ENCODE results near the gene ANKRD31.
"Not testable (repeated sequence)": the region's sequence is repeated elsewhere in the genome, so short reads cannot be mapped to it uniquely, and the experiment has no call there.

Gene ANKRD31

GRCh38 chr5:75152860-75153259 is 83.8 kb downstream of the ANKRD31 start:
- Histone ChIP-seq H3K4me1 (ENCODE audit: control insufficient read depth, insufficient read depth, low read length) (peaks cover 4% of the 10 kb centered on the region; the same call in 1 of the 2 replicates), H3K27ac (ENCODE audit: low read depth, low read length) (no peak overlapping the region), H3K9ac (ENCODE audit: low read depth, low read length) (no peak overlapping the region)

GRCh38 chr5:75148051-75148450 is 88.6 kb downstream of the ANKRD31 start:
- H3K27ac ChIP-seq (ENCODE audit: low read depth, low read length) = no peak overlapping the region
- H3K27me3 ChIP-seq (ENCODE audit: control insufficient read depth, insufficient read depth, low read length) = no peaks in the 10 kb centered on the region
- H3K36me3 ChIP-seq (ENCODE audit: control insufficient read depth, insufficient read depth, low read length) = no peaks in the 10 kb centered on the region
- H3K9ac ChIP-seq (ENCODE audit: low read depth, low read length) = no peak overlapping the region
- H3K4me3 ChIP-seq (ENCODE audit: low read depth, low read length) = no peak overlapping the region
- peaks cover 9% of the 10 kb centered on the region for H3K4me1 ChIP-seq (ENCODE audit: control insufficient read depth, insufficient read depth, low read length)
- H3K9me3 ChIP-seq (ENCODE audit: control insufficient read depth, insufficient read depth, low read length) = no peaks in the 10 kb centered on the region

More at GRCh38 chr5:75152860-75153259, 83.8 kb downstream of the ANKRD31 start:
- H3K36me3 ChIP-seq (ENCODE audit: control insufficient read depth, insufficient read depth, low read length) = no peaks in the 10 kb centered on the region
- no peaks in the 10 kb centered on the region for H3K27me3 ChIP-seq (ENCODE audit: control insufficient read depth, insufficient read depth, low read length)
- no peaks in the 10 kb centered on the region for H3K9me3 ChIP-seq (ENCODE audit: control insufficient read depth, insufficient read depth, low read length)
- no peak overlapping the region for H3K4me3 ChIP-seq (ENCODE audit: low read depth, low read length)

GRCh38 chr5:75142566-75143136 is 94.0 kb downstream of the ANKRD31 start:
- no peaks in the 10 kb centered on the region for H3K27me3 ChIP-seq (ENCODE audit: control insufficient read depth, insufficient read depth, low read length)
- peaks cover 22% of the 10 kb centered on the region for H3K4me1 ChIP-seq (ENCODE audit: control insufficient read depth, insufficient read depth, low read length)
- H3K9ac ChIP-seq (ENCODE audit: low read depth, low read length) = no peak overlapping the region
- H3K27ac ChIP-seq (ENCODE audit: low read depth, low read length) = peak overlapping the region; percentile 44
- no peaks in the 10 kb centered on the region for H3K9me3 ChIP-seq (ENCODE audit: control insufficient read depth, insufficient read depth, low read length)
- H3K36me3 ChIP-seq (ENCODE audit: control insufficient read depth, insufficient read depth, low read length) = no peaks in the 10 kb centered on the region
- no peak overlapping the region for H3K4me3 ChIP-seq (ENCODE audit: low read depth, low read length)

- Histone ChIP-seq H3K27me3 (ENCODE audit: control insufficient read depth, insufficient read depth, low read length) (no peaks in the 10 kb centered on the region), H3K27ac (ENCODE audit: low read depth, low read length) (no peak overlapping the region), H3K36me3 (ENCODE audit: control insufficient read depth, insufficient read depth, low read length) (no peaks in the 10 kb centered on the region), H3K9ac (ENCODE audit: low read depth, low read length) (no peak overlapping the region), H3K4me1 (ENCODE audit: control insufficient read depth, insufficient read depth, low read length) (peaks cover 22% of the 10 kb centered on the region), H3K4me3 (ENCODE audit: low read depth, low read length) (no peak overlapping the region), H3K9me3 (ENCODE audit: control insufficient read depth, insufficient read depth, low read length) (no peaks in the 10 kb centered on the region)
Measured at GRCh38 chr5:75140277-75140676, 96.4 kb downstream of the ANKRD31 start.

- Histone ChIP-seq H3K9ac (ENCODE audit: low read depth, low read length) (no peak overlapping the region), H3K9me3 (ENCODE audit: control insufficient read depth, insufficient read depth, low read length) (no peaks in the 10 kb centered on the region), H3K27ac (ENCODE audit: low read depth, low read length) (no peak overlapping the region), H3K27me3 (ENCODE audit: control insufficient read depth, insufficient read depth, low read length) (no peaks in the 10 kb centered on the region), H3K36me3 (ENCODE audit: control insufficient read depth, insufficient read depth, low read length) (no peaks in the 10 kb centered on the region), H3K4me1 (ENCODE audit: control insufficient read depth, insufficient read depth, low read length) (peaks cover 22% of the 10 kb centered on the region), H3K4me3 (ENCODE audit: low read depth, low read length) (no peak overlapping the region)
Measured at GRCh38 chr5:75138689-75139088, 98.0 kb downstream of the ANKRD31 start.

GRCh38 chr5:75130818-75131349 is 105.8 kb downstream of the ANKRD31 start:
- Histone ChIP-seq H3K9ac (ENCODE audit: low read depth, low read length) (no peak overlapping the region), H3K9me3 (ENCODE audit: control insufficient read depth, insufficient read depth, low read length) (peaks cover 20% of the 10 kb centered on the region), H3K4me1 (ENCODE audit: control insufficient read depth, insufficient read depth, low read length) (no peaks in the 10 kb centered on the region)

GRCh38 chr5:75116856-75117255 is 119.8 kb downstream of the ANKRD31 start:
- H3K27ac ChIP-seq (ENCODE audit: low read depth, low read length) = no peak overlapping the region

More at GRCh38 chr5:75130818-75131349, 105.8 kb downstream of the ANKRD31 start:
- Histone ChIP-seq H3K27ac (ENCODE audit: low read depth, low read length) (no peak overlapping the region), H3K4me3 (ENCODE audit: low read depth, low read length) (no peak overlapping the region), H3K27me3 (ENCODE audit: control insufficient read depth, insufficient read depth, low read length) (no peaks in the 10 kb centered on the region), H3K36me3 (ENCODE audit: control insufficient read depth, insufficient read depth, low read length) (no peaks in the 10 kb centered on the region)

GRCh38 chr5:75114311-75114710 is 122.4 kb downstream of the ANKRD31 start:
- not testable (repeated sequence) for H3K9me3 ChIP-seq (ENCODE audit: control insufficient read depth, insufficient read depth, low read length); H3K4me1 ChIP-seq (ENCODE audit: control insufficient read depth, insufficient read depth, low read length); H3K27me3 ChIP-seq (ENCODE audit: control insufficient read depth, insufficient read depth, low read length); H3K4me3 ChIP-seq (ENCODE audit: low read depth, low read length); H3K9ac ChIP-seq (ENCODE audit: low read depth, low read length); H3K27ac ChIP-seq (ENCODE audit: low read depth, low read length); H3K36me3 ChIP-seq (ENCODE audit: control insufficient read depth, insufficient read depth, low read length)

More at GRCh38 chr5:75116856-75117255, 119.8 kb downstream of the ANKRD31 start:
- no peak overlapping the region for H3K4me3 ChIP-seq (ENCODE audit: low read depth, low read length)
- H3K4me1 ChIP-seq (ENCODE audit: control insufficient read depth, insufficient read depth, low read length) = no peaks in the 10 kb centered on the region
- H3K27me3 ChIP-seq (ENCODE audit: control insufficient read depth, insufficient read depth, low read length) = no peaks in the 10 kb centered on the region
- H3K9me3 ChIP-seq (ENCODE audit: control insufficient read depth, insufficient read depth, low read length) = no peaks in the 10 kb centered on the region
- H3K9ac ChIP-seq (ENCODE audit: low read depth, low read length) = no peak overlapping the region
- H3K36me3 ChIP-seq (ENCODE audit: control insufficient read depth, insufficient read depth, low read length) = no peaks in the 10 kb centered on the region

- Histone ChIP-seq H3K9me3 (ENCODE audit: control insufficient read depth, insufficient read depth, low read length) (no peaks in the 10 kb centered on the region), H3K36me3 (ENCODE audit: control insufficient read depth, insufficient read depth, low read length) (no peaks in the 10 kb centered on the region), H3K27me3 (ENCODE audit: control insufficient read depth, insufficient read depth, low read length) (no peaks in the 10 kb centered on the region), H3K9ac (ENCODE audit: low read depth, low read length) (no peak overlapping the region), H3K4me3 (ENCODE audit: low read depth, low read length) (no peak overlapping the region), H3K4me1 (ENCODE audit: control insufficient read depth, insufficient read depth, low read length) (no peaks in the 10 kb centered on the region; the same call in 1 of the 2 replicates), H3K27ac (ENCODE audit: low read depth, low read length) (no peak overlapping the region)
Measured at GRCh38 chr5:75113354-75114113, 123.1 kb downstream of the ANKRD31 start.

- no peaks in the 10 kb centered on the region for H3K36me3 ChIP-seq (ENCODE audit: control insufficient read depth, insufficient read depth, low read length)
- H3K27ac ChIP-seq (ENCODE audit: low read depth, low read length) = no peak overlapping the region
- no peaks in the 10 kb centered on the region for H3K9me3 ChIP-seq (ENCODE audit: control insufficient read depth, insufficient read depth, low read length)
- no peaks in the 10 kb centered on the region for H3K27me3 ChIP-seq (ENCODE audit: control insufficient read depth, insufficient read depth, low read length)
- H3K4me3 ChIP-seq (ENCODE audit: low read depth, low read length) = no peak overlapping the region
- no peak overlapping the region for H3K9ac ChIP-seq (ENCODE audit: low read depth, low read length)
- H3K4me1 ChIP-seq (ENCODE audit: control insufficient read depth, insufficient read depth, low read length) = no peaks in the 10 kb centered on the region; the same call in 1 of the 2 replicates
Measured at GRCh38 chr5:75108931-75109596, 127.6 kb downstream of the ANKRD31 start.

GRCh38 chr5:75108515-75108914 is 128.2 kb downstream of the ANKRD31 start:
- Histone ChIP-seq H3K36me3 (ENCODE audit: control insufficient read depth, insufficient read depth, low read length) (no peaks in the 10 kb centered on the region), H3K4me3 (ENCODE audit: low read depth, low read length) (no peak overlapping the region), H3K27me3 (ENCODE audit: control insufficient read depth, insufficient read depth, low read length) (no peaks in the 10 kb centered on the region), H3K9ac (ENCODE audit: low read depth, low read length) (no peak overlapping the region), H3K27ac (ENCODE audit: low read depth, low read length) (no peak overlapping the region), H3K9me3 (ENCODE audit: control insufficient read depth, insufficient read depth, low read length) (0 out of 2 replicates have a peak, but pooled peaks cover 2% of the 10 kb centered on the region), H3K4me1 (ENCODE audit: control insufficient read depth, insufficient read depth, low read length) (no peaks in the 10 kb centered on the region; the same call in 1 of the 2 replicates)

Measured in HUES48 (cell line).